HG02610 (cell line): ENCODE results near the gene HBM.
"Not testable (repeated sequence)": the region's sequence is repeated elsewhere in the genome, so short reads cannot be mapped to it uniquely, and the experiment has no call there.

Source experiments
- ATAC-seq: cut with Tn5 transposase; IDR thresholded peaks from one replicate; pipeline ENCODE4 v1.9.1; 2021; ENCODE audit warnings: mild to moderate bottlenecking, moderate library complexity; ENCODE audit not compliant: unreplicated experiment

Gene HBM

GRCh38 chr16:167122-167690 is 1.4 kb downstream of the HBM start:
- ATAC-seq = no peak

DNA sequence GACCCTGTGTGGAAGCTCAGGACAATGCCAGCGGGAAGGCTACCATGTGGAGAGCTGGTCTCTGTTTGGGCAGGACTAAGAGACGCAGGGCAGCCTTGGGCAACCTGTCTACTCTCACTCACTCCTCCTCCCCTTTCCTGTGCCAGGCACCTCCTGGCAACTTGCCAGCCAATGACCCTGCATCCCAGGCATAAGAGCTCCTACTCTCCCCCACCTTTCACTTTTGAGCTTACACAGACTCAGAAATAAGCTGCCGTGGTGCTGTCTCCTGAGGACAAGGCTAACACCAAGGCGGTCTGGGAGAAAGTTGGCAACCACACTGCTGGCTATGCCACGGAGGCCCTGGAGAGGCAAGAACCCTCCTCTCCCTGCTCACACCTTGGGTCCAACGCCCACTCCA is 2.6 kb downstream of the HBM start:
- ATAC-seq = no peak

DNA sequence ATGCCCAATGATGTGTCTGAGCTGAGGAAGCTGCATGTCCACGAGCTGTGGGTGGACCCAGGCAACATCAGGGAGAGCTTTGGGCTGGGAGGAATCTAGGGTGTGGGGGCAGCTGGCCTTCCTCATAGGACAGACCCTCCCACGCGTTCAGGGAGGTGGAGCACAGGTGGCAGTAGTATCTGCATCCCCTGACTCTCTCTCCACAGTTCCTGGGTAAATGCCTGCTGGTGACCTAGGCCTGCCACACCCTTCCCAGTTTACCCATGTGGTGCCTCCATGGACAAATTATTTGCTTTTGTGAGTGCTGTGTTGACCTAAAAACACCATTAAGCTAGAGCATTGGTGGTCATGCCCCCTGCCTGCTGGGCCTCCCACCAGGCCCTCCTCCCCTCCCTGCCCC is 3.2 kb downstream of the HBM start:
- no peak for ATAC-seq

GRCh38 chr16:170088-170507 is 4.3 kb downstream of the HBM start:
- not testable (repeated sequence) for ATAC-seq

- ATAC-seq = no peak
Observed at GRCh38 chr16:170788-171187, 5.0 kb downstream of the HBM start.

DNA sequence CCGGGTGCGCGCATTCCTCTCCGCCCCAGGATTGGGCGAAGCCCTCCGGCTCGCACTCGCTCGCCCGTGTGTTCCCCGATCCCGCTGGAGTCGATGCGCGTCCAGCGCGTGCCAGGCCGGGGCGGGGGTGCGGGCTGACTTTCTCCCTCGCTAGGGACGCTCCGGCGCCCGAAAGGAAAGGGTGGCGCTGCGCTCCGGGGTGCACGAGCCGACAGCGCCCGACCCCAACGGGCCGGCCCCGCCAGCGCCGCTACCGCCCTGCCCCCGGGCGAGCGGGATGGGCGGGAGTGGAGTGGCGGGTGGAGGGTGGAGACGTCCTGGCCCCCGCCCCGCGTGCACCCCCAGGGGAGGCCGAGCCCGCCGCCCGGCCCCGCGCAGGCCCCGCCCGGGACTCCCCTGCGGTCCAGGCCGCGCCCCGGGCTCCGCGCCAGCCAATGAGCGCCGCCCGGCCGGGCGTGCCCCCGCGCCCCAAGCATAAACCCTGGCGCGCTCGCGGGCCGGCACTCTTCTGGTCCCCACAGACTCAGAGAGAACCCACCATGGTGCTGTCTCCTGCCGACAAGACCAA is 6.7 kb downstream of the HBM start, which contains the start of gene HBA2:
TSS of gene HBA2 (plus strand) at position 503 of the 568 bp plus-strand sequence. CDS start at position 540, 37 bp downstream.
- ATAC-seq = not testable (repeated sequence)

DNA sequence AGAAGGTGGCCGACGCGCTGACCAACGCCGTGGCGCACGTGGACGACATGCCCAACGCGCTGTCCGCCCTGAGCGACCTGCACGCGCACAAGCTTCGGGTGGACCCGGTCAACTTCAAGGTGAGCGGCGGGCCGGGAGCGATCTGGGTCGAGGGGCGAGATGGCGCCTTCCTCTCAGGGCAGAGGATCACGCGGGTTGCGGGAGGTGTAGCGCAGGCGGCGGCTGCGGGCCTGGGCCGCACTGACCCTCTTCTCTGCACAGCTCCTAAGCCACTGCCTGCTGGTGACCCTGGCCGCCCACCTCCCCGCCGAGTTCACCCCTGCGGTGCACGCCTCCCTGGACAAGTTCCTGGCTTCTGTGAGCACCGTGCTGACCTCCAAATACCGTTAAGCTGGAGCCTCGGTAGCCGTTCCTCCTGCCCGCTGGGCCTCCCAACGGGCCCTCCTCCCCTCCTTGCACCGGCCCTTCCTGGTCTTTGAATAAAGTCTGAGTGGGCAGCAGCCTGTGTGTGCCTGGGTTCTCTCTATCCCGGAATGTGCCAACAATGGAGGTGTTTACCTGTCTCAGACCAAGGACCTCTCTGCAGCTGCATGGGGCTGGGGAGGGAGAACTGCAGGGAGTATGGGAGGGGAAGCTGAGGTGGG is 7.6 kb downstream of the HBM start:
- ATAC-seq = not testable (repeated sequence)

DNA sequence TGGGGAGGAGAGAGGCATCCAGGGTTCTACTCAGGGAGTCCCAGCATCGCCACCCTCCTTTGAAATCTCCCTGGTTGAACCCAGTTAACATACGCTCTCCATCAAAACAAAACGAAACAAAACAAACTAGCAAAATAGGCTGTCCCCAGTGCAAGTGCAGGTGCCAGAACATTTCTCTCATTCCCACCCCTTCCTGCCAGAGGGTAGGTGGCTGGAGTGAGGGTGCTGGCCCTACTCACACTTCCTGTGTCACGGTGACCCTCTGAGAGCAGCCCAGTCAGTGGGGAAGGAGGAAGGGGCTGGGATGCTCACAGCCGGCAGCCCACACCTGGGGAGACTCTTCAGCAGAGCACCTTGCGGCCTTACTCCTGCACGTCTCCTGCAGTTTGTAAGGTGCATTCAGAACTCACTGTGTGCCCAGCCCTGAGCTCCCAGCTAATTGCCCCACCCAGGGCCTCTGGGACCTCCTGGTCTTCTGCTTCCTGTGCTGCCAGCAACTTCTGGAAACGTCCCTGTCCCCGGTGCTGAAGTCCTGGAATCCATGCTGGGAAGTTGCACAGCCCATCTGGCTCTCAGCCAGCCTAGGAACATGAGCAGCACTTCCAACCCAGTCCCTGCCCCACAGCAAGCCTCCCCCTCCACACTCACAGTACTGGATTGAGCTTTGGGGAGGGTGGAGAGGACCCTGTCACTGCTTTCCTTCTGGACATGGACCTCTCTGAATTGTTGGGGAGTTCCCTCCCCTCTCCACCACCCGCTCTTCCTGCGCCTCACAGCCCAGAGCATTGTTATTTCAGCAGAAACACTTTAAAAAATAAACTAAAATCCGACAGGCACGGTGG is 8.4 kb downstream of the HBM start:
- ATAC-seq = not testable (repeated sequence)

DNA sequence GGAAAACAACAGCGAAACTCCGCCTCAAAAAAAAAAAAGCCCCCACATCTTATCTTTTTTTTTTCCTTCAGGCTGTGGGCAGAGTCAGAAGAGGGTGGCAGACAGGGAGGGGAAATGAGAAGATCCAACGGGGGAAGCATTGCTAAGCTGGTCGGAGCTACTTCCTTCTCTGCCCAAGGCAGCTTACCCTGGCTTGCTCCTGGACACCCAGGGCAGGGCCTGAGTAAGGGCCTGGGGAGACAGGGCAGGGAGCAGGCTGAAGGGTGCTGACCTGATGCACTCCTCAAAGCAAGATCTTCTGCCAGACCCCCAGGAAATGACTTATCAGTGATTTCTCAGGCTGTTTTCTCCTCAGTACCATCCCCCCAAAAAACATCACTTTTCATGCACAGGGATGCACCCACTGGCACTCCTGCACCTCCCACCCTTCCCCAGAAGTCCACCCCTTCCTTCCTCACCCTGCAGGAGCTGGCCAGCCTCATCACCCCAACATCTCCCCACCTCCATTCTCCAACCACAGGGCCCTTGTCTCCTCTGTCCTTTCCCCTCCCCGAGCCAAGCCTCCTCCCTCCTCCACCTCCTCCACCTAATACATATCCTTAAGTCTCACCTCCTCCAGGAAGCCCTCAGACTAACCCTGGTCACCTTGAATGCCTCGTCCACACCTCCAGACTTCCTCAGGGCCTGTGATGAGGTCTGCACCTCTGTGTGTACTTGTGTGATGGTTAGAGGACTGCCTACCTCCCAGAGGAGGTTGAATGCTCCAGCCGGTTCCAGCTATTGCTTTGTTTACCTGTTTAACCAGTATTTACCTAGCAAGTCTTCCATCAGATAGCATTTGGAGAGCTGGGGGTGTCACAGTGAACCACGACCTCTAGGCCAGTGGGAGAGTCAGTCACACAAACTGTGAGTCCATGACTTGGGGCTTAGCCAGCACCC is 9.5 kb downstream of the HBM start:
- ATAC-seq = no peak

DNA sequence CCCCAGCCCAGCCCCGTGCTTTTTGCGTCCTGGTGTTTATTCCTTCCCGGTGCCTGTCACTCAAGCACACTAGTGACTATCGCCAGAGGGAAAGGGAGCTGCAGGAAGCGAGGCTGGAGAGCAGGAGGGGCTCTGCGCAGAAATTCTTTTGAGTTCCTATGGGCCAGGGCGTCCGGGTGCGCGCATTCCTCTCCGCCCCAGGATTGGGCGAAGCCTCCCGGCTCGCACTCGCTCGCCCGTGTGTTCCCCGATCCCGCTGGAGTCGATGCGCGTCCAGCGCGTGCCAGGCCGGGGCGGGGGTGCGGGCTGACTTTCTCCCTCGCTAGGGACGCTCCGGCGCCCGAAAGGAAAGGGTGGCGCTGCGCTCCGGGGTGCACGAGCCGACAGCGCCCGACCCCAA is 10.2 kb downstream of the HBM start:
- ATAC-seq = not testable (repeated sequence)

GRCh38 chr16:176477-177382 is 11.0 kb downstream of the HBM start, which contains the start of gene HBA1:
HBA1 (plus strand) TSS chr16:176680; CDS start chr16:176717, 37 bp downstream.
- ATAC-seq = not testable (repeated sequence)

GRCh38 chr16:177394-177822 is 11.6 kb downstream of the HBM start:
- ATAC-seq = no peak

- no peak for ATAC-seq
Observed at GRCh38 chr16:177981-178667, 12.3 kb downstream of the HBM start.

DNA sequence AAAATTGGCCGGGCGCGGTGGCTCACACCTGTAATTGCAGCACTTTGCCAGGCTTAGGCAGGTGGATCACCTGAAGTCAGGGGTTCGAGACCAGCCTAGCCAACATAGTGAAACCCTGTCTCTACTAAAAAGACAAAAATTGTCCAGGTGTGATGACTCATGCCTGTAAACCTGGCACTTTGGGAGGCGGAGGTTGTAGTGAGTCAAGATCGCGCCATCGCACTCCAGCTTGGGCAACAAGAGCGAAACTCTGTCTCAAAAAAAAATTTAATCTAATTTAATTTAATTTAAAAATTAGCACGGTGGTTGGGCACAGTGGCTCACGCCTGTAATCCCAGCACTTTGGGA is 12.9 kb downstream of the HBM start:
- ATAC-seq = no peak

DNA sequence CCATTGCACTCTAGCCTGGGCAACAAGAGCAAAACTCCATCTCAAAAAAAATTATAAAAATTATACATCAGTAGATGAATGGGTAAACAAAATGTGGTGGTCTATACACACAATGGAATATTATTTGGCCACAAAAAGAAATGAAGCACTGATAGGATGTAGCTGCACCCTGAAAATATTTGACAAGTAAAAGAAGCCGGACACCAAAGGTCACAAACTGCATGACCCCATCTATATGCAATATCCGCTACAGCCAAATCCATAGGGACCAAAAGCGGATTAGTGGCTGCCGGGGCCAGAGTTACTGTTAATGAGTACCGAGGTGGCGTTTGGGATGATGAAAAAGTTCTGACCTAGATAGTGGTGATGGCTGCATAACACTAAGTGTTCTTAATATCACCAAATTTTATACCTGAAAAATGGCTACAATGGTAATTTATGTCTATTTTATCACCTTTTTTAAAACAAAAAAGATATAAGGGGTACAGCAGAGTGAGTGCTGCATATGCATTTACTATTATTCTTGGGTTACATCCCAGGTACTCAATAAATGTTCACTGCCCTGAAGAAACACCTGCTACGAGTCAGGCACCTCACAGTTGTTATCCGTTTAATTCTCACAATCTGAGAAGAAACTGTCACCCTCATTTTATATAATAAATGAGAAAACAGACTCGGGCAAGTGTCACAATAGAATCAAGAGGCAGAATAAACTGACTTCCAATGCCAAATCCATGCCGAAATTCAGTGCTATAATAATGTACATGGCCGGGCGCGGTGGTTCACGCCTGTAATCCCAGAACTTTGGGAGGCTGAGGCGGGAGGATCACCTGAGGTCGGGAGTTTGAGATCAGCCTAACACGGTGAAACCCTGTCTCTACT is 13.7 kb downstream of the HBM start:
- no peak for ATAC-seq

DNA sequence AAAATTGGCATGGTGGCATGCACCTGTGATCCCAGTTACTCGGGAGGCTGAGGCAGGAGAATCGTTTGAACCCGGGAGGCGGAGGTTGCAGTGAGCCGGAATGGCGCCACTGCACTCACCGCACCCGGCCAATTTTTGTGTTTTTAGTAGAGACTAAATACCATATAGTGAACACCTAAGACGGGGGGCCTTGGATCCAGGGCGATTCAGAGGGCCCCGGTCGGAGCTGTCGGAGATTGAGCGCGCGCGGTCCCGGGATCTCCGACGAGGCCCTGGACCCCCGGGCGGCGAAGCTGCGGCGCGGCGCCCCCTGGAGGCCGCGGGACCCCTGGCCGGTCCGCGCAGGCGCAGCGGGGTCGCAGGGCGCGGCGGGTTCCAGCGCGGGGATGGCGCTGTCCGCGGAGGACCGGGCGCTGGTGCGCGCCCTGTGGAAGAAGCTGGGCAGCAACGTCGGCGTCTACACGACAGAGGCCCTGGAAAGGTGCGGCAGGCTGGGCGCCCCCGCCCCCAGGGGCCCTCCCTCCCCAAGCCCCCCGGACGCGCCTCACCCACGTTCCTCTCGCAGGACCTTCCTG is 14.4 kb downstream of the HBM start, which contains the start of gene HBQ1:
TSS of gene HBQ1 (plus strand) at position 359 of the 575 bp plus-strand sequence. CDS start at position 387, 28 bp downstream.
- no peak for ATAC-seq
